Measurements from ENCODE around the gene RBFOX2.

RBFOX2 gene

DNA sequence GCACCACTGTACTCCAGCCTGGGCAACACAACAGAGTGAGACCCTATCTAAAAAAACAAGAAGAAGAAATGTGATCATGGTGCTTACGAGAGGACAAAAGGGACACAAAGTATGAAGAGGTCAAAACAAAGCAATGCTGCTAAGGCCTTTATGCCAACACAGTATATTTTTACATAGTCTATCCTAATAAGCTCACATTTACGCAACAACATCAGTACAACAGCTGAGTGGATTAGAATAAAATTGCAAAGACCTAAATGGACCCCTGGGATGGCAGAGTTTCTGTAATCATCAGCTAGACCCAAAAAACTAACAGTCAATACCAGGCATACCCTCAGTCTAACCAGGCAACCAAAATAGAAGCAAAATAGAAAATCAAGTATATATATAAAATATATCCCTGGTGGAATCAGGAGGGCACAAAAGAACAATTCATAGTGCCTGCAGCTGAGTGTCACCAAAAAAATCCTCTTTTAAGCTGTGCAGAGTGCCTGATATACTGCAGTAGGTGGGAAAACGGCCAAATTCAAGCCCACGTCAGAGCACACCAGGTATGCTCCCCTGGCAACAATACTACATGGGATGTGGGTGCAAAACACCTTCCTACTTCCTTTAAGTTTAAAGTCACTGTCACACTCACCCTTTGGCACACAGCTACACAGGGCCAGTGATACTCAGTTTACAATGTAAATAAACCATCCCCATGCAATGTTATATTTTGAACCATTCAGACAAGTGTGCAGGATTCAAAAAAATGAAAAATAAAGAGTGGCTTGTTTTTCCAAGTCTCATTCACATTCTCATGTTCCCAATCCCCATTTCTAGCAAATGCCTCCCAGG is 57.8 kb downstream of the RBFOX2 start:
- no peak for DNase-seq

- DNase-seq: no peak
Measured at GRCh38 chr22:35967046-35967397, 61.6 kb downstream of the RBFOX2 start.

DNA sequence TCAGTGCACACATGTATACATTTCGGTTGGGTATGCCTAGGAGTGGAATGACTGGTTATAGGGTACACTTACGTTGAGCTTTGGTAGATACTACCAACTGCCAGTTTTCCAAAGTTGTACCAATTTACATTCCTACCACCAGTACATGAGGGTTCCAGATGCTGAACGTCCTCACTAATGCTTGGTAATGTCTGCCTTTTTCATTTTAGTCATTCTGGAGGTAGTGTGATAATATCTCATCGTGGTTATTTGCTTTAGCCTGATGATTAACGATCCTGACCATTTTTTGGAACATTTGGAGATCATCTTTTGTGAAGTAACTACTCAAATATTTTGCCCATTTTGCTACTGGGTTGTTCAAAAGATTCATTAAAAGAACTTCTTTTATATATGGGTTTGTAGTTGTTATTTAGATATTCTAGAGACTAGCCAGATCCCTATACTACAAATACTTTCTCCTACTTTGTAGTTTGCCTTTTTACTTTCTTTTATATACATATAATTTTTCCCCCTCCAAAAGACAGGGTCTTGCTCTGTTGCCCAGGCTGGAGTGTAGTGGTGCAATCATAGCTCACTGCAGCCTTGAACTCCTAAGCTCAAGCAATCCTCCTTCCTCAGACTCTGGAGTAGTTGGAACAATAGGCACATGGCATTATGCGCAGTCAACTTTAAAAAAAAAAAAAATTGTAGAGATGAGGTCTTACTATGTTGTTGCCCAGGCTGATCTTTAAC is 62.1 kb downstream of the RBFOX2 start:
- no peak for DNase-seq

DNA sequence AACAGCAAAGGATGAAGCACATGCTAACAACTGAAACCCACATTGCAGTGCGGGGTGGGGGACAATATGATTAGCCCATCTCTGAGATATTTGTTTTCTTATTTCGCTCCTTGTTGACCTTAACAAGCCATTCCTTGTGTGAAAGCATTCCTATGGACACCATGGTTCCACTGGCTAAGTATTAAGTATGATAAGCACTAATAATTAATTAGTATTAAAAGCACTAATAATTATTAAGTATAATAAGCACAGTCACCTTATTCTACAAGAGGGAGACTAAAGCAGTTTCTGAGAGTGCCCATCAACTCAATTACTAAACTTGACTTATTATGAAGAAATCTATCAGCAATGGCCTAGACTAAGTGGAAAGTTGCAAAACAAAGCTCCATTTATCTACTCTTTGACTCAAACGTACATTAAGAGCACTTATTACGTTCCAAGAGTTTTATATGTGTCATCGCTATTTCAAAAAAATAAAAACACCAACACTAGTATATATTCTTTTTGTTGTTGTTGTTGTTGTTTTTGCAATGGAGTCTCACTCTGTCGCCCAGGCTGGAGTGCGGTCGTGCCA is 65.3 kb downstream of the RBFOX2 start:
- no peak for DNase-seq

DNA sequence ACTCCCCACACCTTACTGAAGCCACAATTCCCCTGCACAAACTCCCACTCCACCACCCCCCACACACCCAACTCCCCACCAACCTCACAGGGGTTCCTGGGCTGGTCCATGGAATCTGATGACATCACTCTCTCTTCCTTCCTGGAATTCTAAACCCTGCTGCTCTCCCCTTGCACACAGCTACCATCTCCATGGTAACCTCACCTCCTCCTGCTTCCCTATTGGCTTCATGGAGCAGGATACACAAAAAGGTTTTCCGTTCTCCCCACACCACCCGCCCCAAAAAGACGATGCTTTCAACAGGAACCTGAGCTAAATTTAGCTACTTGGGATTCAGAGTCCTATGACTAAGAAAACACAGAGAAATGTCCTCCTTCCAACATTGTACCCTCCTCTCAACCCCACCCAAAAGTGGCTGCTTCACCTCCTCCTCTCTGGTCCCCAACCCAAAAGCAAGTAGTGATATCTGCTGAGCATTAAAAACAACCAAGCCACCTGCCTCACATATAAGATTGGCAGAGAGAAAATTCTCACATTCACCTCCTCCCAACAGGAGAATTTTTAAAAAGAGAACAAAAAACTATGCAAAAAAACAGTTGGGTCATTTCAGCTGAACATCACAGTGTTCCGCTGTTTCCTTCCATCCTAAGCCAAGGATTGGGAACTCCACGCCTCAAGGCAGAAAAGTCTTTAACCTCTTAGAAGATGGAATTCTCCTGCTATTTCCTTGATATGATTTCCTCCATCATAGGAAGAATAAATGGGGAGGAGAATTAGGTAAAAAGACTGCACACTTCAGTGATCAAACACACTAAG is 66.9 kb downstream of the RBFOX2 start:
- no peak for DNase-seq

- DNase-seq: no peak
Measured at GRCh38 chr22:35960854-35961253, 67.8 kb downstream of the RBFOX2 start.

DNA sequence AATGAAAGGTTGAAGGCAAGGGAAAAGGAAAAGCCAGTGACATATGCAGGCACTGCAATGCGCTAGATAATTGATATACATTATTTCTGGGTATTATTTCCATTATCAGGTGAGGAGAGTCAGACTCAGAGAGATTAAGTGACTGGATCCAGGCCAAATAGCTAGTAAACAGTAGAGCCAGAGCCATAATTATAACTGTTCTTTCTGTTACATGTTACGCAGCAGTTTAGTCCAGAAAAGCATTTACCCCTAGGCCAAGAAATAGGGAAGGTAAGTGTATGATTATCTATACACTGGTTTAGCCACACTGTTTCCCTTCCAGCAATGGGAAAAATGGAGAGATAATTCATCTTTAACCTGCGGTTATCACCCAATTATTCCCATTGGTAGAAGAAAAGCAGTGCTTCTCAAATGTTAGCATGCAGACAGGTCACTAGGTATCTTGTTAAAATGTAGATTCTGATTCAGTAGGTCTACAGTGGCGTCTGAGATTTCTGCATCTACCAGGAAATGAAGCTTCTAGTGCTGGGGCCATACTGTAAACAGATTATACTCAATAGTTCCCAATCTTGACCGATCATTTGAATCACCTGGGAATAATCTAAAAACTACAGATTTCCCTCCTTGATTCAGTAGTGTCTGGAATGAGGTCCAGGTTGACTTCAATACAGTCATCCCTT is 69.4 kb downstream of the RBFOX2 start:
- DNase-seq: no peak

- DNase-seq: no peak
Measured at GRCh38 chr22:35958334-35958733, 70.3 kb downstream of the RBFOX2 start.

DNA sequence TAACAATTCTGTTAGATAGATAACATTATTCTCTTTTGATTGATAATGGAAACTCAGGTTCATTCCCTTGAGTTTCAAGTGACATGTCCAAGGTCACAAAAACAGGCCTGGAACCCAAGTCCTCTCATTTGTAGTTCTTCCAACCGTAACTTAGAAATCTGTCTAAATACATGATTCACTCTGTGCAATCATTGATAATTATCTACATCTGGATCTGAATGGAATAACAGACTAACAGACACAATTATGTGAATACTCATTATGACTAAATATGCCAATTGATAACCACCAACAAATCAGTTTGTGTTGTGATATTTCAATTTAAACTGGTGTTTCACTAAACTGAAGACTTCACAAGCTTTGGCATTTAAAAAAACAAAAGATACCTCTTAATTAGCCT is 71.0 kb downstream of the RBFOX2 start:
- no peak for DNase-seq

- DNase-seq: no peak
Measured at GRCh38 chr22:35956850-35957249, 71.8 kb downstream of the RBFOX2 start.

- DNase-seq: no peak
Measured at GRCh38 chr22:35955546-35955945, 73.1 kb downstream of the RBFOX2 start.

- no peak for DNase-seq
Measured at GRCh38 chr22:35952576-35952975, 76.0 kb downstream of the RBFOX2 start.

- no peak for DNase-seq
Measured at GRCh38 chr22:35950262-35950661, 78.4 kb downstream of the RBFOX2 start.

- DNase-seq: no peak
Measured at GRCh38 chr22:35949243-35949642, 79.4 kb downstream of the RBFOX2 start.

DNA sequence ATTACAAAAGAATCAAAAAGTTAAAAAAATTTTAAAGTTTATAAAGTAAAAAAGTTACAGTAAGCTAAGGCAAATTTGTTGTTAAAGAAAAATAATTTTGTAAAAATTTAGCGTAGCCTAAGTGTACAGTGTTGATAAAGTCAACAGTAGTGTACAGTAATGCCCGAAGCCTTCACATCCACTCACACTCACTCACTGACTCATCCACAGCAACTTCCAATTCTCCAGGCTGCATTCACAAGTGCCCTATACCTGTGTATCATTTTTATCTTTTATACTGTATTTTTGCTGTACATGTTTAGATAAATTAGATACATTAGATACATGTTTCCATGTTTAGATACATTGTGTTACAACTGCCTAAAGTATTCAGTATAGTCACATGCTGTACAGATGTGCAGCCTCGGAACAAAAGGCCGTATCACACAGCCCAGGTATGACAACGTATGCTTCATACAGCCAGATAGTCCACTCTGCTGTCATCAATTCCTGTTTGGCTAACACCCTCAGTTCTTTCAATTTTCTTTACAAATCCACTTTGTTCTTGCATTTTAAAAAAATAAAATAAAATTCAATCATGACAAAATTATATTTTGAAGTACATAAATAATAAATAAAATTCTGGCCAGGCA is 80.7 kb downstream of the RBFOX2 start:
- no peak for DNase-seq

GRCh38 chr22:35944458-35944857 is 84.2 kb downstream of the RBFOX2 start:
- no peak for DNase-seq

DNA sequence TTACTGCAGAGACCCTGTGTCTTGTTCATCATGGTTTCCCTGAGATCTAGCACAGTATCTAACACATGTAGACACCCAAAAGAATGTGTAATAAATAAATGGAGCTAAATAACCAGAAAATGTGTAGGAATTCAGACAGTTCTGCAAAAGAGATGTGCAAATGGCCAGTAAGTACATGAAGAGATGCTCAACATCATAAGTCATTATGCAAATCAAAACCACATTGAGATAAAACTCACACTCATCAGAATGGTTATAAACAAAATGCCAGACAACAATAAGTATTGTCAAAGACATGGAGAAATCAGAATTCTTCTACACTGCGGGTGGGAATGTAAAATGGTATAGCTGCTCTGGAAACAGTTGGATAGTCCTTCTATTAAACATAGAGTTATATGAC is 88.5 kb downstream of the RBFOX2 start:
- DNase-seq: no peak

DNA sequence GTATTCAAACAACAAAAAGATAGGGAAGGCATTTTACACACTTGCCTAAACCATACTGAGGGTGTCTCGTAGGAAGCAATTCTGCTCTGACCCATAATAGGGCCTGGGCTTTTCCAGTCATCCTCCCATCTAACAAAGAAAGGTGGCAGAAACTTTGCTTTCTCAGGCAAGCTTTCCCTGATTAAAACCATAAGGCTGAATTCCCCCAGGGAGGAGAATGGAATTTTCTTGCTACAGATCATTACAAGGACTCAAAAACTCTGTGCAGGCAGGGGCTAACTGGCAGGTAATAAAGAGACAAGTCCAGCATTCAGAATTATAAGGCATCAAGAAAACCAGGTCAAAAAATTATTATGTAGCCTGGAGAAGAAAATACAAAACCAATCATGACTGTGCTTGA is 90.4 kb downstream of the RBFOX2 start:
- DNase-seq: no peak

DNA sequence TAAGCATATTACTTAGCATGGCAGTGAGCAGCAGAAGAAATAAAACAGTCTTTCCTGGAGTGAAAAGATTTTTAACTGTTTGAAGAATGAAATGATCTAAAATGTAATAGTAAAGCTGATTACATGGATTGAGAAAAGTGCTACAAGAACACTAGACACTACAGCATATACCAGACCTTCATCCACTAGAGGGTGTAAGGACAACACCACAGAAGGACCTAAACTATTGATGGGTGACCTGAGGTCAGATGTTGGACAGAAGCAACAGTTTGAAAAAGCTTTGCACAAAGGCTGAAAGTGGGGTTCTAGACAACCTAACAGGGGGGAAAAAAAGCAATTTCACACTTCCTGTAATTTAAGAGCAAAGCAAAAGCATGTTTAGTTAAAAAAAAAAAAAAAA is 97.7 kb downstream of the RBFOX2 start:
- DNase-seq: no peak

GRCh38 chr22:35928285-35928798 is 100.3 kb downstream of the RBFOX2 start:
- DNase-seq: no peak

GRCh38 chr22:35923026-35923425 is 105.6 kb downstream of the RBFOX2 start:
- no peak for DNase-seq

DNA sequence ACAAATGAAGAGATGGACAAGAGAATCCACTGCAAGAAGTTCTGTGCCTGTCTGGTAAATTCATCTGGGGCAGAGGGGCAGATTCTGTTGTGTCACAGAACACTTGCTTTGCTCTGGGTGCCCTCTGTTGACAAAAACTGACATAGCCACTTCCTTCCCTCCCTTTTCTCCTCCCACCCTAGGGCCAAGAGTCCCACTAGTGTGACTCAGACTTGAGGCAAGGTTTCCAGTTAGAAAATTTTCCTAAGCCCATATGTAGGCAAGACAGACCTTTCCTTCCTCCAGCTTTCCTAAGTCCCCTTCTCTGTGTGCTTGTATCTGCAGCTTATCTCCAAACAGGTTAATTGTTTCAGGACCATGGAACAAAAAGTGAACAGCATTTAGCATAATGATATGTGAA is 106.8 kb downstream of the RBFOX2 start:
- no peak for DNase-seq

All from stimulated activated CD4-positive, alpha-beta T cell treated with anti-CD3 and anti-CD28 coated beads, Interleukin-12 subunit alpha, Interleukin-12 subunit beta, amount 100 ng/mL, for 4 hours (primary cell).